Endothelial cell of umbilical vein (primary cell): ENCODE results near the gene GNAT1. TPM values are rescaled to one million over a fixed set of nuclear protein-coding genes. Genes with fewer than 3 reads are reported as not detected.

ENCODE experiments used
- BruUV-seq: library from RNA; stranded (reverse); fragments of 400-500 nt; replicated peaks from 2 replicates; lab custom pipeline; 2021; lab: Mats Ljungman, UMichigan
- CTCF ChIA-PET: fragments of 300-600, 350-600 bp; sonication (Branson Sonifier 250); formaldehyde crosslinking; loops from one replicate; lab custom pipeline; 2021; ENCODE audit warnings: antibody characterized with exemption, inconsistent platforms; lab: Charles Lee
- POLR2A ChIA-PET: fragments of 300-600, 350-600 bp; sonication (Branson Sonifier 250); formaldehyde crosslinking; loops from one replicate; lab custom pipeline; 2021; ENCODE audit warnings: antibody characterized with exemption, inconsistent platforms; lab: Charles Lee
- DNase-seq: peaks from one replicate; pipeline ENCODE4 v3.0.0-alpha.2; 2011; ENCODE audit warnings: low read depth, low spot score
- FAIRE-seq: peaks from 2 replicates; lab custom pipeline; 2011; peaks lifted over from hg19 to GRCh38; lab: Jason Lieb, UNC
- H2AFZ ChIP-seq: 2 replicates; pipeline ENCODE4 v1.6.0; 2012; ENCODE audit warnings: low read depth, low read length, control low read depth, inconsistent platforms
- H3K27ac ChIP-seq: 2 replicates; pipeline ENCODE4 v1.5.1; 2011; ENCODE audit warnings: low read depth, mild to moderate bottlenecking, control low read depth, low read length, moderate library complexity; ENCODE audit not compliant: insufficient read depth
- H3K27me3 ChIP-seq, 2 experiments: 2 replicates each; pipeline versions ENCODE4 v1.6.0 to v1.6.1; 2011; ENCODE audit warnings: low read length in 2 of 2, mixed read lengths in 1 of 2; ENCODE audit not compliant: control insufficient read depth in 2 of 2, insufficient read depth in 2 of 2
- H3K36me3 ChIP-seq, 2 experiments: 2 replicates in 1 of 2; 3 replicates in 1 of 2; pipeline ENCODE4 v1.5.1; 2011; ENCODE audit warnings: low read length in 2 of 2, mild to moderate bottlenecking in 1 of 2, moderate library complexity in 1 of 2; ENCODE audit not compliant: control insufficient read depth in 2 of 2, insufficient read depth in 2 of 2; ENCODE audit errors: extremely low read depth in 1 of 2
- H3K4me1 ChIP-seq: 3 replicates; pipeline ENCODE4 v1.5.1; 2011; ENCODE audit warnings: mild to moderate bottlenecking, low read length; ENCODE audit not compliant: control insufficient read depth, insufficient read depth; ENCODE audit errors: extremely low read depth
- H3K4me2 ChIP-seq: 2 replicates; pipeline ENCODE4 v1.6.1; 2011; ENCODE audit warnings: low read length, control low read depth, mixed read lengths; ENCODE audit not compliant: insufficient read depth
- H3K4me3 ChIP-seq, 3 experiments: fragments of 200-600 bp in 1 of 3; sonication (generic), shearing (Covaris generic) in 1 of 3; replicated peaks in 1 of 3; 2 replicates each; pipeline ENCODE4 v1.5.1; 2011 to 2016; ENCODE audit warnings: control low read depth in 3 of 3, low read length in 3 of 3, mild to moderate bottlenecking in 2 of 3, inconsistent platforms in 1 of 3, low read depth in 1 of 3, moderate library complexity in 1 of 3; ENCODE audit not compliant: insufficient read depth in 1 of 3
- H3K79me2 ChIP-seq: 2 replicates; pipeline ENCODE4 v1.6.0; 2012; ENCODE audit warnings: low read length, inconsistent platforms; ENCODE audit not compliant: control insufficient read depth, insufficient read depth
- H3K9ac ChIP-seq: replicated peaks from 2 replicates; pipeline ENCODE3; 2011; ENCODE audit warnings: low read length, control low read depth; ENCODE audit not compliant: insufficient read depth; ENCODE audit errors: extremely low read depth
- H3K9me1 ChIP-seq: replicated peaks from 3 replicates; pipeline ENCODE4 v1.6.0; 2011; ENCODE audit warnings: mild to moderate bottlenecking, low read length; ENCODE audit not compliant: control insufficient read depth, insufficient read depth; ENCODE audit errors: extremely low read depth
- H3K9me3 ChIP-seq: replicated peaks from 2 replicates; pipeline ENCODE4 v1.5.1; 2012; ENCODE audit warnings: low read length, inconsistent platforms; ENCODE audit not compliant: control insufficient read depth, insufficient read depth
- H4K20me1 ChIP-seq: replicated peaks from 2 replicates; pipeline ENCODE3; 2011; ENCODE audit warnings: mild to moderate bottlenecking, low read length; ENCODE audit not compliant: control insufficient read depth, insufficient read depth; ENCODE audit errors: extremely low read depth
- CTCF ChIP-seq, 2 donors: IDR thresholded peaks; 1 replicate in 1 of 2; 2 replicates in 1 of 2; pipeline ENCODE4 v1.5.1; 2011; ENCODE audit warnings: low read length in 2 of 2, mild to moderate bottlenecking in 2 of 2, moderate library complexity in 2 of 2, control low read depth in 1 of 2, inconsistent platforms in 1 of 2, low read depth in 1 of 2; ENCODE audit not compliant: insufficient read depth in 1 of 2; ENCODE audit errors: extremely low read depth in 1 of 2
- EZH2 ChIP-seq: IDR thresholded peaks from 2 replicates; pipeline ENCODE4 v1.6.1; 2012; ENCODE audit warnings: borderline replicate concordance, low read depth, mild to moderate bottlenecking, moderate library complexity, low read length, inconsistent platforms; ENCODE audit not compliant: severe bottlenecking
- FOS ChIP-seq: IDR thresholded peaks from 2 replicates; pipeline ENCODE4 v1.6.1; 2011; ENCODE audit warnings: mild to moderate bottlenecking, low read length, moderate library complexity, borderline replicate concordance; ENCODE audit not compliant: insufficient read depth
- GATA2 ChIP-seq: IDR thresholded peaks from 2 replicates; pipeline ENCODE4 v1.7.0; 2011; ENCODE audit warnings: low read depth, mild to moderate bottlenecking, moderate library complexity, mixed read lengths, low read length; ENCODE audit not compliant: insufficient read length, insufficient read depth
- JUN ChIP-seq: IDR thresholded peaks from 2 replicates; pipeline ENCODE4 v1.6.1; 2011; ENCODE audit warnings: borderline replicate concordance, low read depth; ENCODE audit not compliant: insufficient read length, insufficient read depth
- MYC ChIP-seq: IDR thresholded peaks from one replicate; pipeline ENCODE4 v1.6.1; 2011; ENCODE audit warnings: mild to moderate bottlenecking, low read depth, low read length
- POLR2A ChIP-seq: IDR thresholded peaks from 2 replicates; pipeline ENCODE4 v1.6.1; 2012; ENCODE audit warnings: low read depth, mild to moderate bottlenecking, control low read depth, low read length
- POLR2AphosphoS5 ChIP-seq: IDR thresholded peaks from 2 replicates; pipeline ENCODE4 v1.6.1; 2012; ENCODE audit warnings: low read depth, mild to moderate bottlenecking, control low read depth, low read length, moderate library complexity; ENCODE audit not compliant: insufficient read depth
- dilution Hi-C: fragments of 300-500 bp; cut with MboI; formaldehyde crosslinking; loops from one replicate; pipeline ENCODE4 v1.15.0; 2019; ENCODE audit warnings: low sequenced_read_pairs; ENCODE audit not compliant: extremely low pct_ligation_motif_present
- intact Hi-C: fragments of 100-400 bp; cut with micrococcal nuclease; formaldehyde crosslinking; loops from one replicate; pipeline ENCODE4 v1.10.0; 2022
- polyA plus RNA-seq, 4 experiments: library from polyadenylated mRNA; depleted of rRNA in 3 of 4; stranded (reverse) in 3 of 4; unstranded in 1 of 4; fragments of >200 nt; gene quantifications; 2 replicates each; pipeline versions ENCODE4 v1.2.1 to v1.2.3, GENCODE V29; 2011 to 2012; ENCODE audit warnings: missing spikeins in 1 of 4
- total RNA-seq: library from RNA; stranded (reverse); gene quantifications from 2 replicates; pipeline ENCODE4 v1.2.3, GENCODE V29; 2021
- TF ChIP-seq, protein P1 (sequence below): IDR thresholded peaks from 2 replicates; pipeline ENCODE4 v1.6.1; 2011; ENCODE audit not compliant: insufficient read depth, insufficient read length

Gene GNAT1
- total and polyA plus RNA-seq, 2 donors (not counting 3 experiments of a cell fraction or from before 2014, with no cell fraction given) = 0.77 TPM; not detected in 1

- H3K4me3 ChIP-seq = no peak overlapping the region
- CTCF ChIA-PET = interaction anchor here (1.2 to 3.8 kb wide), 4 partner anchors 28 to 41 kb away, joined by 3 to 40 read pairs (median 7); no protein-coding TSS in a partner anchor
- H3K9me3 ChIP-seq = no peaks in the 10 kb centered on the region
- dilution Hi-C loops (no loop called here), intact Hi-C loops (no loop called here)
- no peak overlapping the region for H3K27ac ChIP-seq
- peaks cover 14% of the 10 kb centered on the region for H3K79me2 ChIP-seq
- BruUV-seq = no TSS peak
- no peaks in the 10 kb centered on the region for H4K20me1 ChIP-seq
- no peaks in the 10 kb centered on the region for H3K9me1 ChIP-seq
- H3K36me3 ChIP-seq = no peaks in the 10 kb centered on the region
- TF ChIP-seq EZH2 (no peak), POLR2A (no peak), MYC (no peak), JUN (no peak), GATA2 (no peak), POLR2AphosphoS5 (no peak), FOS (no peak), CTCF (IDR thresholded peaks at IDR 0.05; ENCODE audit: extremely low read depth in 1 of 2, insufficient read depth in 1 of 2, low read depth in 1 of 2, low read length in 2 of 2) (no peak)
- TF ChIP-seq, protein P1, sequence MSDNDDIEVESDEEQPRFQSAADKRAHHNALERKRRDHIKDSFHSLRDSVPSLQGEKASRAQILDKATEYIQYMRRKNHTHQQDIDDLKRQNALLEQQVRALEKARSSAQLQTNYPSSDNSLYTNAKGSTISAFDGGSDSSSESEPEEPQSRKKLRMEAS = no peak
- FAIRE-seq (no peak), DNase-seq (no peak)
- H3K9ac ChIP-seq = no peak overlapping the region
- POLR2A ChIA-PET = no interaction called here
- H3K27me3 ChIP-seq = no peaks in the 10 kb centered on the region
- H3K4me1 ChIP-seq = peaks cover 19% of the 10 kb centered on the region
- no peak overlapping the region for H3K4me2 ChIP-seq
- no peak overlapping the region for H2AFZ ChIP-seq
Observed at GRCh38 chr3:50151728-50152127, 39.7 kb upstream of the GNAT1 start.
